Endothelial cell (in vitro differentiated cells): ENCODE results near the gene C4orf51. TPM values are rescaled to one million over a fixed set of nuclear protein-coding genes. Genes with fewer than 3 reads are reported as not detected.

Experiments
- DNase-seq: peaks from one replicate; pipeline ENCODE4 v3.0.0; 2021; ENCODE audit warnings: low spot score
- H3K27ac Mint-ChIP-seq: one replicate; pipeline ENCODE4 v1.8.0; 2021; ENCODE audit warnings: mixed read lengths, inconsistent platforms; ENCODE audit not compliant: unreplicated experiment
- H3K27me3 Mint-ChIP-seq: one replicate; pipeline ENCODE4 v1.8.0; 2021; ENCODE audit warnings: mild to moderate bottlenecking, moderate library complexity, mixed read lengths, inconsistent platforms; ENCODE audit not compliant: unreplicated experiment
- H3K36me3 Mint-ChIP-seq: one replicate; pipeline ENCODE4 v1.8.0; 2021; ENCODE audit warnings: mild to moderate bottlenecking, low read depth, mixed read lengths, inconsistent platforms; ENCODE audit not compliant: unreplicated experiment
- H3K4me1 Mint-ChIP-seq: one replicate; pipeline ENCODE4 v1.8.0; 2021; ENCODE audit warnings: mild to moderate bottlenecking, mixed read lengths, inconsistent platforms; ENCODE audit not compliant: unreplicated experiment
- H3K4me3 Mint-ChIP-seq: one replicate; pipeline ENCODE4 v1.8.0; 2021; ENCODE audit warnings: mild to moderate bottlenecking, mixed read lengths, inconsistent platforms; ENCODE audit not compliant: unreplicated experiment
- H3K9me3 Mint-ChIP-seq: one replicate; pipeline ENCODE4 v1.8.0; 2021; ENCODE audit warnings: mixed read lengths, inconsistent platforms; ENCODE audit not compliant: unreplicated experiment
- total RNA-seq: library from RNA; stranded (reverse); fragmentation: NEBNext Ultra II Directional; extraction: Animal tissue kit (Norgen Biotek cat#: 25700); gene quantifications from one replicate; pipeline ENCODE4 v1.2.1, GENCODE V29; 2021; ENCODE audit not compliant: unreplicated experiment
- TF ChIP-seq, protein P1 (sequence below): fragments of 200-600 bp; sonication (generic); IDR thresholded peaks from one replicate; pipeline ENCODE4 v1.5.0; 2021; ENCODE audit warnings: antibody characterized with exemption; ENCODE audit not compliant: unreplicated experiment

The C4orf51 gene
- total RNA-seq, 1 donor from 2014 or later, result not detected

DNA sequence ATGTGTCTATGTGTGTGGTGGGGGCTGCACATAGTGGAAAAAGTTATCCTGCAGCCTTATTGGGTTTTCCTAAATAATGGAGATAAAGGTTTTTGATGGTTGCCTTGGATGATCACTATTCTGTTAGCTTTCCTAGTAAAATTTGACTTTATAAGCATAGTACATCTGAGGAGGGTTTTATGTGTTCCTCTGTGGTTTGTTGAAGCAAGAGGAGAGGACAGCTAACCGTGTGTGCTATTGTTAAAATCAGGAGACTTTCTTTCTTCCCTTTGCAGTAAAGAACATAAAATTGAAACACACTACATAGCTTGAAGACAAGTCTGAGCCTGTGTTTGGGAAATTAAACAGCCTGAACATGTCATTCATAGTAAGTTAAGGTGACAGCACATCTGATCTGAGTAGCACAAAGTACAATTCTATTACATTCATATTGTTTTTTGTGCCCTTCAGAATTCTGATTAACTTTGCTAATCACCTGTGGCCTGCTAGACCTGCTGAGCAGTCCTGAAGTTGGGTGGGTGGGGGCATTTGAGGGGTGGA, 36.8 kb downstream of the C4orf51 start:
- Mint-ChIP-seq H3K27ac (no peak overlapping the region), H3K4me1 (peaks cover 14% of the 10 kb centered on the region), H3K9me3 (no peaks in the 10 kb centered on the region), H3K27me3 (no peaks in the 10 kb centered on the region), H3K36me3 (no peaks in the 10 kb centered on the region), H3K4me3 (no peak overlapping the region)
- DNase-seq, result no peak
- TF ChIP-seq, protein P1, sequence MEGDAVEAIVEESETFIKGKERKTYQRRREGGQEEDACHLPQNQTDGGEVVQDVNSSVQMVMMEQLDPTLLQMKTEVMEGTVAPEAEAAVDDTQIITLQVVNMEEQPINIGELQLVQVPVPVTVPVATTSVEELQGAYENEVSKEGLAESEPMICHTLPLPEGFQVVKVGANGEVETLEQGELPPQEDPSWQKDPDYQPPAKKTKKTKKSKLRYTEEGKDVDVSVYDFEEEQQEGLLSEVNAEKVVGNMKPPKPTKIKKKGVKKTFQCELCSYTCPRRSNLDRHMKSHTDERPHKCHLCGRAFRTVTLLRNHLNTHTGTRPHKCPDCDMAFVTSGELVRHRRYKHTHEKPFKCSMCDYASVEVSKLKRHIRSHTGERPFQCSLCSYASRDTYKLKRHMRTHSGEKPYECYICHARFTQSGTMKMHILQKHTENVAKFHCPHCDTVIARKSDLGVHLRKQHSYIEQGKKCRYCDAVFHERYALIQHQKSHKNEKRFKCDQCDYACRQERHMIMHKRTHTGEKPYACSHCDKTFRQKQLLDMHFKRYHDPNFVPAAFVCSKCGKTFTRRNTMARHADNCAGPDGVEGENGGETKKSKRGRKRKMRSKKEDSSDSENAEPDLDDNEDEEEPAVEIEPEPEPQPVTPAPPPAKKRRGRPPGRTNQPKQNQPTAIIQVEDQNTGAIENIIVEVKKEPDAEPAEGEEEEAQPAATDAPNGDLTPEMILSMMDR, result no peak

DNA sequence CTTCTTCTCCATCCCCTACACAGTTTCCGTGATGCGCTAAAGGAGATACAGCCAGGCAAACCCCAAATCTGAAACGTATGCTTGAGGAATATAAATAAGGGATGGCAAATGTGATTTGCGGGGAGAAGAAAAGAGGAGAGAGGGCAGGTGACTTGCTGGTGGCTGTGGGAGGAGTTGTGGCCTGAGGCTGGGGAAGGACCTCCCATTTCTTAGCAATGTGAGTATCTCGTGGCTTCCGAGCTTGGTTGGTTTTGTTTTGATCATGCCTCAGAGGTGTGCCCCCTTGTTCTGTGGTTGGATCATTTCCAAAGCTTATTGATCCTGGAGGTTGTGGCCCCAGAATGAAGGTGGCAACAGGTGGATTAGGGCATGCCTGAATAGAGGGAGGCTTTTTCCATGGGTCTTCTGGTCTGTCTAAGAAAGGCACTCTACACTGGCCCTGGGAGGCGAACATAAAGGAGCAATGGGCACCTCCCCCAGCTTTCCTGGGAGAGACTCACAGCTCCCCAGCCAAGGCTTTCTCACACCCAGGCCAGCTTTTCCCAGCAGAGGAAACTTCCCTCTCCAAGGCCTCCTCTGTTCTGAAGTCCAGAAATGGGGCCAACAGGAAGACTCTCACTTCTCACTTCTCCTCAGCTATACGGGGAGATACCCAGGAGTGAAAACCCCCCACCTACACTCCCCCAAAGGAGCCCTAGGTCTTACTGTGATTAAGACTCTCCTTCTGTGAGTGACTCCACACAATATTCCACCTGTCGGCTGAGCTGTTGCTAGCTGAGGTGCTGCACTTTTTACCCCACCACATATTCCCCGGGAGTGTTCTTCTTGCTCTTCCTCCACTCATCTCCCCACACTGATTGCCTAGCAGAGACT, 40.0 kb downstream of the C4orf51 start:
- H3K4me1 Mint-ChIP-seq, result peaks cover 14% of the 10 kb centered on the region
- H3K27me3 Mint-ChIP-seq, result no peaks in the 10 kb centered on the region
- no peaks in the 10 kb centered on the region for H3K36me3 Mint-ChIP-seq
- DNase-seq, result no peak
- TF ChIP-seq, protein P1, result no peak
- no peak overlapping the region for H3K4me3 Mint-ChIP-seq
- H3K9me3 Mint-ChIP-seq, result no peaks in the 10 kb centered on the region
- H3K27ac Mint-ChIP-seq, result no peak overlapping the region

DNA sequence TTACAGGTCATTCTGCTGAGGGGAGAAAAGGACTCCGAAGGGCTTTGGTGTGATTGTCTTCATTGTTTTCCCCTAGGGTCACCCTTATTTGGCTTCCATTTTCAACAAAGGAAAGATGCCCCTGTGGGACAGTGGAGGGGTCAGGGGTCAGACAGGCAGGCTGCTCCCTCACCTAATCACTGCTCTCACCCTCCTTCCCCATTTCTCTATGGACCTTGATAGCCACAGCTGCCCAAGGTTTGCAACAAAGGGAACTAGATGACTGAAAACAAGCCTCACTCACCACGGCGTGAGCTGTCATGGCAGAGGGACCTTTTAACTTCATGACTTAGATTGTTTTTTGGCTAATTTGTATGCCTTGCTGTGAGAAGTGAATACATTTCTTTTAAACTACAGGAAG, 40.7 kb downstream of the C4orf51 start:
- Mint-ChIP-seq H3K4me3 (no peak overlapping the region), H3K27me3 (no peaks in the 10 kb centered on the region), H3K9me3 (no peaks in the 10 kb centered on the region), H3K27ac (no peak overlapping the region), H3K36me3 (no peaks in the 10 kb centered on the region), H3K4me1 (peaks cover 14% of the 10 kb centered on the region)
- TF ChIP-seq, protein P1, result no peak
- no peak for DNase-seq

DNA sequence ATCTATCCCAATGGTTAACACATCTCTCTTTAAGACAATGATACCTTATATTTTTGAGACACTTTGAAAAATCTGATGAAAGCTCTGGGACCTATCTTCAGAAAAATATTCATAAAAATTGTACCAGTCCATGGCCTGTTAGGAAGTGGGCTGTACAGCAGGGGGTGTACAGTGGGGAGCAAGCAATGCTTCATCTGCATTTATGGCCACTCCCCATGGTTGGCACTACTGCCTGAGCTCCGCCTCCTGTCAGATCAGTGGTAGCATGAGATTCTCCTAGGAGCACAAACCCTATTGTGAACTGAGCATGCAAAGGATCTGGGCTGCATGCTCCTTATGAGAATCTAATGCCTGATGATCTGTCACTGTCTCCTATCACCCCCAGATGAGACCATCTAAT, 42.6 kb downstream of the C4orf51 start:
- H3K27me3 Mint-ChIP-seq, result no peaks in the 10 kb centered on the region

DNA sequence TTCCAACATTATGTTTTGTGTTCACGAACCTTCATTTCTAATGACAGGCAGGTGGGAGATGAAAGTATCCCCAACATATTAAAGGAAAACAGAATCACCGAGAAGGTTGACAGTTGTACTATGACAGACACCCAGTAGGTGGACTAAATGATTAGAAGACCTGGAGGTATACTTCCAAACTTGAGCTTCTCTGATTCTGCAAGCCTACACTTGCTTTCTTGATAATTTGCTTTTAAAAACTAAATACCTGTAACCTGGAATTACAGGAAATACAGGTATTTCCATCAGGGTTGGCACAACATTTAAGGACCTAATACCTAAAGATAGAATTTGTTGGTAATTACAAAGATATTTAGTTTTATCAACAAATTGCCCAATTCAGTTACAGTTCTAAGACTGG, 43.4 kb downstream of the C4orf51 start:
- Mint-ChIP-seq H3K27me3 (no peaks in the 10 kb centered on the region), H3K4me3 (no peak overlapping the region), H3K9me3 (no peaks in the 10 kb centered on the region), H3K4me1 (peaks cover 9% of the 10 kb centered on the region), H3K36me3 (no peaks in the 10 kb centered on the region), H3K27ac (no peak overlapping the region)
- TF ChIP-seq, protein P1, result no peak
- DNase-seq, result no peak

More for the DNA sequence above, 42.6 kb downstream of the C4orf51 start:
- Mint-ChIP-seq H3K4me3 (no peak overlapping the region), H3K36me3 (no peaks in the 10 kb centered on the region), H3K27ac (no peak overlapping the region), H3K4me1 (peaks cover 14% of the 10 kb centered on the region), H3K9me3 (no peaks in the 10 kb centered on the region)
- no peak for DNase-seq
- TF ChIP-seq, protein P1, result no peak
